Lower leg skin (tissue), 3 donors: ENCODE data around the gene ZNF407.

ENCODE experiments used
- POLR2A ChIP-seq, 2 donors: fragments of 450-650 bp; IDR thresholded peaks; one replicate each; pipeline ENCODE4 v1.6.1; 2016 to 2017; ENCODE audit warnings: antibody characterized with exemption in 2 of 2, mild to moderate bottlenecking in 1 of 2, moderate library complexity in 1 of 2
- TF ChIP-seq, protein P1 (sequence below), 3 donors: fragments of 450-650 bp; IDR thresholded peaks; one replicate each; pipeline ENCODE4 v1.5.1; 2016; ENCODE audit warnings: antibody characterized with exemption in 3 of 3, mild to moderate bottlenecking in 3 of 3, moderate library complexity in 2 of 3

GRCh38 chr18:74679679-74680076, 82.0 kb downstream of the ZNF407 start:
- no peak for TF ChIP-seq POLR2A (IDR thresholded peaks at IDR 0.05)
- TF ChIP-seq, protein P1, sequence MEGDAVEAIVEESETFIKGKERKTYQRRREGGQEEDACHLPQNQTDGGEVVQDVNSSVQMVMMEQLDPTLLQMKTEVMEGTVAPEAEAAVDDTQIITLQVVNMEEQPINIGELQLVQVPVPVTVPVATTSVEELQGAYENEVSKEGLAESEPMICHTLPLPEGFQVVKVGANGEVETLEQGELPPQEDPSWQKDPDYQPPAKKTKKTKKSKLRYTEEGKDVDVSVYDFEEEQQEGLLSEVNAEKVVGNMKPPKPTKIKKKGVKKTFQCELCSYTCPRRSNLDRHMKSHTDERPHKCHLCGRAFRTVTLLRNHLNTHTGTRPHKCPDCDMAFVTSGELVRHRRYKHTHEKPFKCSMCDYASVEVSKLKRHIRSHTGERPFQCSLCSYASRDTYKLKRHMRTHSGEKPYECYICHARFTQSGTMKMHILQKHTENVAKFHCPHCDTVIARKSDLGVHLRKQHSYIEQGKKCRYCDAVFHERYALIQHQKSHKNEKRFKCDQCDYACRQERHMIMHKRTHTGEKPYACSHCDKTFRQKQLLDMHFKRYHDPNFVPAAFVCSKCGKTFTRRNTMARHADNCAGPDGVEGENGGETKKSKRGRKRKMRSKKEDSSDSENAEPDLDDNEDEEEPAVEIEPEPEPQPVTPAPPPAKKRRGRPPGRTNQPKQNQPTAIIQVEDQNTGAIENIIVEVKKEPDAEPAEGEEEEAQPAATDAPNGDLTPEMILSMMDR (IDR thresholded peaks at IDR 0.05), result no peak
